Choroid plexus epithelial cell (primary cell): ENCODE results near the gene ECT2L.
A peak's percentile ranks its signal among the peaks of the same experiment; 100 is the strongest.

Source experiments
- DNase-seq: peaks from one replicate; pipeline ENCODE4 v3.0.0-alpha.2; 2010; ENCODE audit warnings: low read depth
- H3K4me3 ChIP-seq: 2 replicates; pipeline ENCODE4 v1.5.1; 2011; ENCODE audit warnings: low read depth, mild to moderate bottlenecking, control low read depth, low read length, moderate library complexity
- CTCF ChIP-seq: conservative IDR thresholded peaks from 2 replicates; pipeline ENCODE4 v1.5.1; 2011; ENCODE audit warnings: low read depth, mild to moderate bottlenecking, control low read depth, inconsistent platforms, low read length, moderate library complexity

Gene ECT2L

DNA sequence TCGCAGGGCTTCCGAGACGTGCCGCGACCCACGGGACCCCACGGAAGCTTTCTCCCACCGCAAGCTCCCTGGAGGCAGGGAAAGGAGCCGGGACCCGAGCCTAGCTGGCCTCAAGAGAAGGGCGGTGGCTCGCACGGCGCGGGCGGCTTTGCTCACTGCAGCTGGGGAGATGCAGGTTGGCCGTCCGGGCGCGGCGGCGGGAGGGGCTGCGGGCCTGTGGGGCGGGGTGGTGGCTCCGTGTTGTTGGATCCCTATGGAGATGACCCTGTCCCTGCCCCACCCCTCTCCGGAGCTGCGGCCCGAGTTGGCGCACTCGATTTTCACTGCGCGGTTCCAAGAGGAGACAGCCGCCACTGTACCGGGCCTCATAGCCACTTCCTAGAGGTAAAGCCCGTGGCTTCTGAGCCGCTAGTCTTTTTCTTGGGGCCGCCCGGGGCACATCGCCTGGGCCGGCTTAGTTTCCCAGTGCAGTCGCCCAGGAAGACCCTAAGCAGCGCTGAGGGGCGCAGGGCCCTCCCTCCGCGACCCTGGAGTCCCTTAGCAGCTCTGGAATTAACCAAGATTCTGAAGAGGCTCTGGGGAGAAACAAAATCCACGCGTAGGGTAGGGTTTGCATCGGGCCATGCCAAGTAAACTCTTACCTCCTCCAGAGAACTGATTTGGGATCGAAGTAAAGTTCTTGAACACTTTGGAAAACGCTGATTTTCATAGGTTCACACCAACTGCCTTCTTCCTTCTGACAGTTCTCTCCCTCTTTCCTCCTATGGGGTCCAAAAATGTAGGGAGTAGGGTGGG, at the start of gene ECT2L:
Gene ECT2L, plus strand, starts transcription at position 279 of the 795 bp plus-strand sequence. CDS start 17,188 bp downstream, outside the sequence.
- TF ChIP-seq CTCF: no peak
- peak within 1 kb of the TSS; percentile 56 for H3K4me3 ChIP-seq
- DNase-seq: peak; percentile 64

- DNase-seq: no peak
- H3K4me3 ChIP-seq: no peak overlapping the region
- TF ChIP-seq CTCF: no peak
Observed at GRCh38 chr6:138752017-138752416, 43.9 kb upstream of the ECT2L start.

- DNase-seq: peak; percentile 18
- no peak overlapping the region for H3K4me3 ChIP-seq
- no peak for TF ChIP-seq CTCF
Observed at GRCh38 chr6:138757136-138757535, 38.8 kb upstream of the ECT2L start.

- no peak overlapping the region for H3K4me3 ChIP-seq
- peak; percentile 59 for TF ChIP-seq CTCF
- DNase-seq: peak; percentile 73
Observed at GRCh38 chr6:138765896-138766655, 29.8 kb upstream of the ECT2L start.

DNA sequence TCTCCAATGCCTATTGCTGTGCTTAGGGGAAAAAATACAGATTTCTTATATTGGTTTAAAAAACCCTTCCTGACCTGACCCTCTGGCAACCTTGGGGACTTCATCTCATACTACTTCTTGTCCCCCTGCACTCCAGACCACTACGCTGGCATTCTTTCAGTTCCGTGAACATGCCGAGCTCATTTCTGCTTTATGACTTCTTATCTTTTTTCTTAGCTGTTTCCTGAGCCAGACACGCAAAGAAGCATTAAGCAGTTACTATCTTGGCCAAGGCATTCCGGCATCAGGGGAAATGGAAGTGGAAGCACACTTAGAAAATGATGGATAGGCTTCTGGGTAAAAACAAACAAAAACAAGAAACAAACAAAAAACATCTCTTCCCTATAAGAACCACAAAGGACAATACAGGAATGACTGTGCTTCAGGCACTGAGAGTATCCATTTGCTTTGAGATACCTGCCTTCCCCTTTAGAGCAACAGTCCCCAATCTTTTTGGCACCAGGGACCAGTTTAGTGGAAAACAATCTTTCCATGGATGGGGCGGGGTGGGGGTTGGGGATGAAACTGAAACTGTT, 26.7 kb upstream of the ECT2L start:
- H3K4me3 ChIP-seq: no peak overlapping the region
- no peak for DNase-seq
- TF ChIP-seq CTCF: no peak

- H3K4me3 ChIP-seq: peak overlapping the region; percentile 88
- no peak for TF ChIP-seq CTCF
Observed at GRCh38 chr6:138772596-138773176, 23.2 kb upstream of the ECT2L start.

More at GRCh38 chr6:138772596-138773176, 23.2 kb upstream of the ECT2L start:
- DNase-seq: no peak
